Right cardiac atrium (tissue), 5 donors: ENCODE measurements around the gene PLS1. TPM values are rescaled to one million over a fixed set of nuclear protein-coding genes. Genes with fewer than 3 reads are reported as not detected.
"Not testable (repeated sequence)": the region's sequence is repeated elsewhere in the genome, so short reads cannot be mapped to it uniquely, and the experiment has no call there.

Experiments
- ATAC-seq, 2 donors: fragments of 200-7000 bp; cut with Tn5 transposase; one replicate each; pipeline versions ENCODE4 v1.8.0 to v1.9.1; 2020; ENCODE audit warnings: moderate library complexity in 2 of 2, mild to moderate bottlenecking in 1 of 2
- DNase-seq, 3 donors: peaks; one replicate each; pipeline ENCODE4 v3.0.0-alpha.2; 2020
- H3K27ac ChIP-seq: one replicate; pipeline ENCODE4 v1.5.1; 2013; ENCODE audit warnings: mild to moderate bottlenecking, low read length, control low read depth, moderate library complexity
- H3K27me3 ChIP-seq: one replicate; pipeline ENCODE4 v1.6.1; 2013; ENCODE audit not compliant: control insufficient read depth, insufficient read depth
- H3K4me1 ChIP-seq: one replicate; pipeline ENCODE4 v1.6.1; 2013; ENCODE audit warnings: low read length; ENCODE audit not compliant: control insufficient read depth, insufficient read depth
- H3K4me3 ChIP-seq: one replicate; pipeline ENCODE4 v1.5.1; 2013; ENCODE audit warnings: low read length, control low read depth
- H3K9me3 ChIP-seq: one replicate; pipeline ENCODE4 v1.6.1; 2013; ENCODE audit warnings: low read length; ENCODE audit not compliant: control insufficient read depth
- whole genome bisulfite sequencing: extraction: QIAGEN DNeasy Blood & Tissue Kit; methylation state at CpG from one replicate; pipeline ENCODE4 v1.1.7; 2013; 5-methylcytosine and 5-hydroxymethylcytosine counted together
- intact Hi-C, 4 donors: fragments of 100-400 bp; cut with DNase I; formaldehyde crosslinking; loops; one replicate each; pipeline versions ENCODE4 v1.11.0 to v1.14.0; 2022 to 2023
- polyA plus RNA-seq: library from polyadenylated mRNA; stranded (reverse); fragments of 200-250 nt; gene quantifications from one replicate; pipeline ENCODE4 v1.2.3, GENCODE V29; 2013
- total RNA-seq, 4 donors: library from RNA; stranded (reverse); fragmentation: NEBNext Ultra II Directional; extraction: Animal tissue kit (Norgen Biotek cat#: 25700); gene quantifications; one replicate each; pipeline ENCODE4 v1.2.1, GENCODE V29; 2021
- donor health status: healthy with polysubstance abuse.
- donor health status: DM: no; HTN: yes; CAD: no.
- donor health status: DM: no; HTN: no; CAD: no.
- donor health status: DM: no; HTN: yes; CAD: no; lungs with severe emphysema.
- donor health status: DM: yes; HTN: yes; CAD: no.

The PLS1 gene
- total and polyA plus RNA-seq, 5 donors: 0.66 to 2.4 (median 1.3) TPM

GRCh38 chr3:142705198-142705597 lies 109.0 kb downstream of the PLS1 start:
- intact Hi-C loops: no loop called here
- Histone ChIP-seq H3K27ac (no peak overlapping the region), H3K4me1 (no peaks in the 10 kb centered on the region), H3K9me3 (no peaks in the 10 kb centered on the region), H3K4me3 (no peak overlapping the region), H3K27me3 (no peaks in the 10 kb centered on the region)
- WGBS: 57% methylated on average over 2 of the region's 2 CpGs
- no peak for DNase-seq
- ATAC-seq: no peak

GRCh38 chr3:142706321-142707127 lies 110.3 kb downstream of the PLS1 start:
- Histone ChIP-seq H3K4me3 (no peak overlapping the region), H3K27me3 (no peaks in the 10 kb centered on the region), H3K9me3 (no peaks in the 10 kb centered on the region), H3K4me1 (no peaks in the 10 kb centered on the region), H3K27ac (no peak overlapping the region)
- intact Hi-C loops: no loop called here
- DNase-seq (no peak), ATAC-seq (no peak)
- WGBS: 76% methylated on average over 7 of the region's 7 CpGs

- Histone ChIP-seq H3K4me1 (no peaks in the 10 kb centered on the region), H3K27ac (no peak overlapping the region), H3K9me3 (no peaks in the 10 kb centered on the region), H3K27me3 (no peaks in the 10 kb centered on the region), H3K4me3 (no peak overlapping the region)
- ATAC-seq: no peak
- intact Hi-C loops: no loop called here
- no peak for DNase-seq
- 94% methylated on average over 5 of the region's 5 CpGs for WGBS
Measured at GRCh38 chr3:142709207-142709606, 113.0 kb downstream of the PLS1 start.

- DNase-seq, H3K27me3 ChIP-seq, H3K9me3 ChIP-seq, H3K27ac ChIP-seq, H3K4me1 ChIP-seq, ATAC-seq, intact Hi-C loops, H3K4me3 ChIP-seq: not testable (repeated sequence)
- WGBS: 95% methylated on average over 3 of the region's 3 CpGs
Measured at GRCh38 chr3:142714882-142715281, 118.7 kb downstream of the PLS1 start.

GRCh38 chr3:142716102-142716501 lies 119.9 kb downstream of the PLS1 start:
- DNase-seq (no peak), ATAC-seq (no peak)
- WGBS: 88% methylated on average over 4 of the region's 4 CpGs
- no peaks in the 10 kb centered on the region for H3K4me1 ChIP-seq
- H3K4me3 ChIP-seq: no peak overlapping the region
- H3K27ac ChIP-seq: no peak overlapping the region
- H3K9me3 ChIP-seq: no peaks in the 10 kb centered on the region
- H3K27me3 ChIP-seq: no peaks in the 10 kb centered on the region
- intact Hi-C loops: no loop called here

- under 1% methylated on average over 10 of the region's 10 CpGs for whole genome bisulfite sequencing
- Histone ChIP-seq H3K27ac (peak overlapping the region; percentile 18), H3K4me1 (no peaks in the 10 kb centered on the region), H3K4me3 (peak overlapping the region; percentile 85), H3K27me3 (no peaks in the 10 kb centered on the region), H3K9me3 (no peaks in the 10 kb centered on the region)
- DNase-seq (no peak), ATAC-seq (peak in 1 of 2 donors; percentile 21)
- intact Hi-C loops: no loop called here
Measured at GRCh38 chr3:142723665-142723967, 127.4 kb downstream of the PLS1 start.

- peak within 1 kb of the TSS; percentile 99 for H3K27ac ChIP-seq
- no peaks in the 10 kb centered on the region for H3K27me3 ChIP-seq
- under 1% methylated on average over 73 of the region's 73 CpGs for WGBS
- DNase-seq (peak; percentile 81 to 90 (median 87)), ATAC-seq (peak; percentile 94 to 97)
- no peaks in the 10 kb centered on the region for H3K9me3 ChIP-seq
- peak within 1 kb of the TSS; percentile 85 for H3K4me3 ChIP-seq
- intact Hi-C loops: no loop called here
- H3K4me1 ChIP-seq: no peaks in the 10 kb centered on the region
Measured at GRCh38 chr3:142723968-142724681, 127.9 kb downstream of the PLS1 start, which contains the start of gene TRPC1. TRPC1 (plus strand) TSS chr3:142724034; CDS start chr3:142724560, 526 bp downstream.

GRCh38 chr3:142724682-142725356 lies 128.6 kb downstream of the PLS1 start:
- ATAC-seq (peak; percentile 62 to 73), DNase-seq (peak; percentile 39 to 71 (median 69))
- H3K27me3 ChIP-seq: no peaks in the 10 kb centered on the region
- peak overlapping the region; percentile 99 for H3K27ac ChIP-seq
- H3K4me3 ChIP-seq: peak overlapping the region; percentile 85
- no peaks in the 10 kb centered on the region for H3K4me1 ChIP-seq
- WGBS: 3% methylated on average over 35 of the region's 35 CpGs
- intact Hi-C loops: no loop called here
- no peaks in the 10 kb centered on the region for H3K9me3 ChIP-seq

GRCh38 chr3:142725357-142725739 lies 129.2 kb downstream of the PLS1 start:
- WGBS: 58% methylated on average over 5 of the region's 5 CpGs
- H3K27me3 ChIP-seq: no peaks in the 10 kb centered on the region
- H3K4me1 ChIP-seq: no peaks in the 10 kb centered on the region
- peak overlapping the region; percentile 85 for H3K4me3 ChIP-seq
- DNase-seq: no peak
- no peaks in the 10 kb centered on the region for H3K9me3 ChIP-seq
- ATAC-seq: no peak
- H3K27ac ChIP-seq: no peak overlapping the region
- intact Hi-C loops: no loop called here

- intact Hi-C loops: no loop called here
- no peaks in the 10 kb centered on the region for H3K27me3 ChIP-seq
- H3K27ac ChIP-seq: no peak overlapping the region
- no peaks in the 10 kb centered on the region for H3K4me1 ChIP-seq
- H3K9me3 ChIP-seq: no peaks in the 10 kb centered on the region
- DNase-seq (no peak), ATAC-seq (no peak)
- no peak overlapping the region for H3K4me3 ChIP-seq
- WGBS: 47% methylated on average over 1 of the region's 1 CpG
Measured at GRCh38 chr3:142726017-142726416, 129.8 kb downstream of the PLS1 start.

GRCh38 chr3:142732066-142732465 lies 135.9 kb downstream of the PLS1 start:
- no peak overlapping the region for H3K27ac ChIP-seq
- H3K4me1 ChIP-seq: no peaks in the 10 kb centered on the region
- ATAC-seq: no peak
- DNase-seq: no peak
- intact Hi-C loops: no loop called here
- 94% methylated on average over 3 of the region's 3 CpGs for WGBS
- no peak overlapping the region for H3K4me3 ChIP-seq
- H3K27me3 ChIP-seq: no peaks in the 10 kb centered on the region
- no peaks in the 10 kb centered on the region for H3K9me3 ChIP-seq
